ENCODE results near the gene MMS19.
"Not testable (repeated sequence)": the region's sequence is repeated elsewhere in the genome, so short reads cannot be mapped to it uniquely, and the experiment has no call there.

The MMS19 gene

DNA sequence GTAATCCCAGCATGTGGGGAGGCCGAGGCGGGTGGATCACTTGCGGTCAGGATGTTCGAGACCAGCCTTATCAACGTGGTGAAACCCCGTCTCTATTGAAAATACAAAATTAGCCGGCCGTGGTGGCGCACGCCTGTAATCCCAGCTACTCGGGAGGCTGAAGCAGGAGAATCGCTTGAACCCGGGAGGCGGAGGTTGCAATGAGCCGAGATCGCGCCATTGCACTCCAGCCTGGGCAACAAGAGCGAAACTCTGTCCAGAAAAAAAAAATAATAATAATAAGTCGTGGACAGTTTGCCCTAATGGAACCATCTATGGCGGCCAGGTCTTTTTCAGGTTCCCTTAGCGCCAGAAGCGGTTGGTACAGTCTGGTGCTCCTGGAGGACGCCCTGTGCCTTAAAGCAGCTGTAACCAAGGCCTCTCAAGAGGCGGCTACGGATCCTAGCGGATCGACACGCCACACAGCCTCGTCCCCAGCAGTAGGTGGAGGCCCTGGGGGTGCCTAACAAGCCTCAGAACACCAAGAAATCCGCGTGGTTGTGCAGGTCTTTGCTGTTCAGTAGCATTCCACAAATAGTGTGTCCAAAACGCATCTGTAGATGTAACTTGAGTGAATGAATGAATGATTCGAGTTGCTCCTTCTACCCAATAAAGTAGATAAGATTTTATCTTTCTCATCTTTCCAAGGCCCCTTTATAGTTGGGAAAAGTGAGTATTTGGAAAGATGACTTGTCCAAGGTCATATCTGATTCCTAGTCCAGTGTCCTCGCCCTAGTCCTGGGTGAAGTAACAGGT lies 71.2 kb downstream of the MMS19 start:
- peak overlapping the region; percentile 88 for H3K27ac ChIP-seq (ENCODE audit: insufficient read depth, low read depth, low read length, poor library complexity, severe bottlenecking)
- peak overlapping the region; percentile 85 for H3K4me3 ChIP-seq (ENCODE audit: insufficient read depth, low read depth, low read length)
- H3K27me3 ChIP-seq (ENCODE audit: control insufficient read depth, insufficient read depth, low read length, poor library complexity, severe bottlenecking) = no peaks in the 10 kb centered on the region
- peaks cover 6% of the 10 kb centered on the region for H3K4me1 ChIP-seq (ENCODE audit: control insufficient read depth, insufficient read depth, low read length)
- H3K9me3 ChIP-seq (ENCODE audit: control insufficient read depth, low read length) = no peaks in the 10 kb centered on the region
- WGBS, 2 experiments = 2 to 3% methylated on average over 33 to 34 of the region's 34 CpGs
- H3K36me3 ChIP-seq (ENCODE audit: control insufficient read depth, insufficient read depth, low read length) = peaks cover 21% of the 10 kb centered on the region

DNA sequence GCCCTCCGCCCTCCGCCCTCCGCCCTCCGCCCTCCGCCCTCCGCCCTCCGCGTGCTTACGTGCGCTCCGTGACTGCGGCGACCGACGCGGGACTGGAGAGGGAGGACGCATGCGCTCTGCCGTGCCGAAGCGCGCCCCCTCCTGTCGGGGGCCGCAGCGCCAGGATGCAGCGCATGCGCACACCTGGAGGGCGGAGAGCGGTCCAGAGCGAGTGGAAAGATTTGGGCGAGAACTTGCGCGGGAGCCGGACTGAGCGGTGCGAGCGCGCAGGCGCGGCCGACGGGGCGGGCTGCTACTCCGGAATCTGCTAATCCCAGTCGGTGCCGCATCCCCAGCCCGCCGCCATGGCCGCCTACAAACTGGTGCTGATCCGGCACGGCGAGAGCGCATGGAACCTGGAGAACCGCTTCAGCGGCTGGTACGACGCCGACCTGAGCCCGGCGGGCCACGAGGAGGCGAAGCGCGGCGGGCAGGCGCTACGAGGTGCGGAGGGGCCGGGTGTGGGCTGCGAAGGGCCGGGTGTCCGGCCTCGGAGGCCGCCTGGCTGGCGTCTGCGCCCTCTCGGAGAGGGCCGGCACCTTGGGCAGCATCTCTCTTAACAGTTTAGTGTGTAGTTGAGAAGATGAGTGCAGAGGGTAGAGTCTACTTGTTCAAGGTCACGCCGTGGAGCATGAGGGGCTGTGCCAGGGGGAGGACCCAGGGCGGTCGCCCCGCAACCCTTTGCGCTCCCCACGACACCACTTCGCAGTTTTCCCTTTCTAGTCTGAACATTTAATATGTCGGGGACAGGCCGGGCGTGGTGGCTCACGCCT lies 72.1 kb downstream of the MMS19 start, which contains the start of gene PGAM1:
Gene PGAM1 (plus strand): TSS at position 228 of the 812 bp plus-strand sequence. CDS start 117 bp downstream, at position 345.
- WGBS, 2 experiments = 0 to 1% methylated on average over 86 to 87 of the region's 90 CpGs
- Histone ChIP-seq H3K36me3 (ENCODE audit: control insufficient read depth, insufficient read depth, low read length) (peaks cover 13% of the 10 kb centered on the region), H3K4me1 (ENCODE audit: control insufficient read depth, insufficient read depth, low read length) (peaks cover 6% of the 10 kb centered on the region), H3K27me3 (ENCODE audit: control insufficient read depth, insufficient read depth, low read length, poor library complexity, severe bottlenecking) (no peaks in the 10 kb centered on the region), H3K27ac (ENCODE audit: insufficient read depth, low read depth, low read length, poor library complexity, severe bottlenecking) (peak within 1 kb of the TSS; percentile 92), H3K4me3 (ENCODE audit: insufficient read depth, low read depth, low read length) (peak within 1 kb of the TSS; percentile 85), H3K9me3 (ENCODE audit: control insufficient read depth, low read length) (no peaks in the 10 kb centered on the region)

DNA sequence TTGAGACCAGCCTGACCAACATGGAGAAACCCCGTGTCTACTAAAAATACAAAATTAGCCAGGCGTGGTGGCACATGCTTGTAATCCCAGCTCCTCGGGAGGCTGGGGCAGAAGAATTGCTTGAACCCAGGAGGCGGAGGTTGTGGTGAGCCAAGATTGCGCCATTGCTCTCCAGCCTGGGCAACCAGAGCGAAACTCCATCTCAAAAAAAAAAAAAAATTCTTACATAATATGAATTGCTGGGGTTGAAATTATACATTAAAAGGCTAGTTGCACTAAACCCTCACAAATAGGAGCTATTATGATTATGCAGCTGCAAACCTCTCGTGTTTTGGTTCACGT lies 74.5 kb downstream of the MMS19 start:
- not testable (repeated sequence) for H3K4me1 ChIP-seq (ENCODE audit: control insufficient read depth, insufficient read depth, low read length); H3K9me3 ChIP-seq (ENCODE audit: control insufficient read depth, low read length); H3K27me3 ChIP-seq (ENCODE audit: control insufficient read depth, insufficient read depth, low read length, poor library complexity, severe bottlenecking); H3K4me3 ChIP-seq (ENCODE audit: insufficient read depth, low read depth, low read length); H3K36me3 ChIP-seq (ENCODE audit: control insufficient read depth, insufficient read depth, low read length); H3K27ac ChIP-seq (ENCODE audit: insufficient read depth, low read depth, low read length, poor library complexity, severe bottlenecking)
- 95 to 97% methylated on average over 7 to 8 of the region's 8 CpGs for WGBS, 2 experiments

DNA sequence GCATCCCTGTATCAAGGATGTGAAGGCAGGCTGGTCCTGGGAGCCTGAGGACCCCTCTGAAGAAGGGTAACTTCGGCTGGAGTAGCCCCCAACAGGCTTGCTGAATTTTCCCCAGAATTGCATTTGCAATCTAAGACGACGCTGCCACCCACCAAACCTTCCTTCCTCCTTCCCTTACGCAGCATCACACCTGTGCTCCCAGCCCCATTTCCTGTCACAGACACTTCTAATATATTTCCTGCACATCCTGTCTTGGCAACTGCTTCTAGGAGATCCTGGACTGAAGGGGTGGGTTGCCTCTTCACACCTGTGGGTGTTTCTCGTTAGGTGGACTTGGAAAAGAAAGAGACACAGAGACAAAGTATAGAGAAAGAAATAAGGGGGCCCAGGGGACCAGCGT lies 81.7 kb downstream of the MMS19 start:
- Histone ChIP-seq H3K27ac (ENCODE audit: insufficient read depth, low read depth, low read length, poor library complexity, severe bottlenecking) (no peak overlapping the region), H3K9me3 (ENCODE audit: control insufficient read depth, low read length) (no peaks in the 10 kb centered on the region), H3K4me3 (ENCODE audit: insufficient read depth, low read depth, low read length) (no peak overlapping the region), H3K4me1 (ENCODE audit: control insufficient read depth, insufficient read depth, low read length) (peaks cover 6% of the 10 kb centered on the region), H3K36me3 (ENCODE audit: control insufficient read depth, insufficient read depth, low read length) (no peaks in the 10 kb centered on the region), H3K27me3 (ENCODE audit: control insufficient read depth, insufficient read depth, low read length, poor library complexity, severe bottlenecking) (no peaks in the 10 kb centered on the region)
- WGBS, 2 experiments = 93 to 94% methylated on average over 6 of the region's 6 CpGs

DNA sequence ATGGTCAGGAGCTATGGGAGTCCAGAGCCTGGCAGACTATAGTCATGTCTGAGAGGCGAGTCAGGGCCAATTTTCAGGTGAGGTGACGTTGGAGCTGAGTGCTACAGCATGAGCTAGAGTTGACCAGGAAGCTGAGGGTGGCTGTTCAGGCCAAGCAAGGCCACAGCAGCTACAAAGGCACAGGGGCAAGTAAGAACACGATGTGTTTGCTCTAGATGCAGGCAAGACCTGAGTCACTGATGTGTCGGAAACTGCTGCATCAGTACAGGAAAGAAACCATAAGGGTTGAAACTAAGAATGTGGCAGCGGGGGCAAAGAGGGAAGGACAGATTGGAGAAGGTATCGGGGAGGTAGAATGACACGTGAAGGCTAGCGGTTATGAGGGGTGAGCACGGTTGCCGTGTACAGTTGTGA lies 85.3 kb downstream of the MMS19 start:
- 94 to 96% methylated on average over 10 of the region's 10 CpGs for WGBS, 2 experiments
- Histone ChIP-seq H3K4me1 (ENCODE audit: control insufficient read depth, insufficient read depth, low read length) (no peaks in the 10 kb centered on the region), H3K4me3 (ENCODE audit: insufficient read depth, low read depth, low read length) (no peak overlapping the region), H3K9me3 (ENCODE audit: control insufficient read depth, low read length) (no peaks in the 10 kb centered on the region), H3K27me3 (ENCODE audit: control insufficient read depth, insufficient read depth, low read length, poor library complexity, severe bottlenecking) (no peaks in the 10 kb centered on the region), H3K27ac (ENCODE audit: insufficient read depth, low read depth, low read length, poor library complexity, severe bottlenecking) (no peak overlapping the region), H3K36me3 (ENCODE audit: control insufficient read depth, insufficient read depth, low read length) (no peaks in the 10 kb centered on the region)

DNA sequence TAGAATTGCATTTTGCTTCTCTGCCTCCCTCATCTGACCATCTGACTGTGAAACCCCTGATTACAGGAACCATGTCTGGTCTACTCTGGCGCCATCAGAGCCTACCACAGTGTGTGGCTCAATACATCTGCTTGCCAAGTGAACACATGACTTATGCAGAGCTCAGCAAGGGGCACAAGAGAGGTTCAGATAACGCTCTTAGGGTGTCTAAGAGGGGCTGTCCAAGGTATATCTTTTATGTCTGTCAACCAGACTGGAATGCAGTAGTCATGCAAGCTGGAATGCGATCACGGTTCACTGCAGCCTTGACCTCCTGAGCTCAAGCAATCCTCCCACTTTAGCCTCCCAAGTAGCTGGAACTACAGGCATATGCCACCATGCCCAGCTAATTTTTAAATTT lies 86.8 kb downstream of the MMS19 start:
- Histone ChIP-seq H3K27ac (ENCODE audit: insufficient read depth, low read depth, low read length, poor library complexity, severe bottlenecking) (no peak overlapping the region), H3K27me3 (ENCODE audit: control insufficient read depth, insufficient read depth, low read length, poor library complexity, severe bottlenecking) (no peaks in the 10 kb centered on the region), H3K4me3 (ENCODE audit: insufficient read depth, low read depth, low read length) (no peak overlapping the region), H3K9me3 (ENCODE audit: control insufficient read depth, low read length) (no peaks in the 10 kb centered on the region), H3K4me1 (ENCODE audit: control insufficient read depth, insufficient read depth, low read length) (no peaks in the 10 kb centered on the region), H3K36me3 (ENCODE audit: control insufficient read depth, insufficient read depth, low read length) (no peaks in the 10 kb centered on the region)
- WGBS, 2 experiments = 91 to 92% methylated on average over 4 of the region's 4 CpGs

DNA sequence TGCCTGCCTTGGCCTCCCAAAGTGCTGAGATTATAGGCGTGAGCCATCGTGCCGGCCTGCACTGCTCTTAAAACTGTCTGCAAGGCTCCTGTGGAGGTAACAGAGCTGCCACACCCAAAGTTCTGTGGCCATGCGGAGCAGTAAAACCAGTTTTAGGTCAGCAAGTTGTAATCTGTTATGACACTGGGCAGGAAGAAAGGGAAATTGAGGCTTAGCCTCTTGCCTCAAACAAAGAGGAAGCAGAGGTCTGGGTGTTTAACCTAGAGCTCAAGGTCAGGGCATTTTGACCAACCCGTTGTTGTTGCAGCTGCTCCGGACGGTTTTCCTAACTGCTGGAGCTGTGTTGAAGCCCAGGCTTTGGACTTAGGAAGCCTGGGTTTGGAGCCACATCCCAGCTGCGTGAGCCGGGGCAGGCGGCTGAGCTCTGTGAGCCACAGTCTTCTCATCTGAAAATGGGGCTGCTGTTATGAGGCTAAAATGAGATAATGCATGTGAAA lies 89.7 kb downstream of the MMS19 start:
- WGBS, 2 experiments = 91 to 92% methylated on average over 10 of the region's 10 CpGs
- Histone ChIP-seq H3K27me3 (ENCODE audit: control insufficient read depth, insufficient read depth, low read length, poor library complexity, severe bottlenecking) (no peaks in the 10 kb centered on the region), H3K27ac (ENCODE audit: insufficient read depth, low read depth, low read length, poor library complexity, severe bottlenecking) (no peak overlapping the region), H3K9me3 (ENCODE audit: control insufficient read depth, low read length) (no peaks in the 10 kb centered on the region), H3K4me3 (ENCODE audit: insufficient read depth, low read depth, low read length) (no peak overlapping the region), H3K4me1 (ENCODE audit: control insufficient read depth, insufficient read depth, low read length) (no peaks in the 10 kb centered on the region), H3K36me3 (ENCODE audit: control insufficient read depth, insufficient read depth, low read length) (no peaks in the 10 kb centered on the region)

Data from ectodermal cell (in vitro differentiated cells).